ENCODE data around the gene CFAP74. TPM values are rescaled to one million over a fixed set of nuclear protein-coding genes. Genes with fewer than 3 reads are reported as not detected.

Gene CFAP74
- total RNA-seq, 1 experiment from 2014 or later = 0.28 TPM

DNA sequence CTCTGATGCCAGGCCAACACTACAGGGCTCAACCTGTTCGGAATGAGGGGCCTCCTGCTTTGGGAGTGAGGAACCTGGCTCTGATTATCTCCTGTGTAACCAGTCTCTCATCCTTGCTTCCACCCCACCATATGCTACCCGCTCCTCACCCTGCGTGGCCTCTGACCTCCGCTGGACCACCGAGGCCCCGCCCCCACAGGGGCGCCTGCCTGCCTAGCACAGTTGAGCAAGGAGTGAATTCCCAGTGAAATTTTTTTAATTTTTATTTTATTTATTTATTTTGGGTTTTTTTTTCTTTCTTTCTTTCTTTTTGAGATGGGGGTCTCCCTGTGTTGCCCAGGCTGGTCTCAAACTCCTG lies 110.8 kb downstream of the CFAP74 start:
- H4K8ac ChIP-seq (replicated peaks; ENCODE audit: insufficient read length, low read depth, low read length) = no peak overlapping the region
- no peak overlapping the region for H3K14ac ChIP-seq (ENCODE audit: insufficient read depth, low read length)
- Mint-ChIP-seq H3K36me3 (ENCODE audit: insufficient read depth in 1 of 3, low read depth in 3 of 3) (peaks cover 0 to 3% (median 3%) of the 10 kb centered on the region in 3 experiments; a peak in 4 of 7 replicates), H3K4me3 (peak overlapping the region in 1 of 2 experiments; percentile 85; a peak in 2 of 5 replicates), H3K4me1 (peaks cover 41 to 49% of the 10 kb centered on the region in 2 experiments), H3K9me3 (no peaks in the 10 kb centered on the region; a peak in 1 of 5 replicates), H3K27me3 (ENCODE audit: low read depth) (peaks cover 8% of the 10 kb centered on the region), H3K27ac (no peak overlapping the region)
- no peaks in the 10 kb centered on the region; the same call in none of the 2 replicates for H3K27me3 ChIP-seq (ENCODE audit: insufficient read depth, low read length)
- H4K20me1 ChIP-seq (ENCODE audit: control insufficient read depth, insufficient read depth, insufficient read length) = no peaks in the 10 kb centered on the region
- no peak for DNase-seq
- no peak overlapping the region for H4K91ac ChIP-seq (ENCODE audit: insufficient read length, low read depth, low read length)
- no peak overlapping the region for H3K56ac ChIP-seq (ENCODE audit: insufficient read length, low read depth, low read length)
- H3K4me2 ChIP-seq (ENCODE audit: insufficient read depth, insufficient read length, low read length) = no peak overlapping the region
- no peaks in the 10 kb centered on the region for H3K9me3 ChIP-seq (ENCODE audit: control insufficient read depth, low read depth, low read length)
- H3K4ac ChIP-seq (ENCODE audit: low read depth, low read length) = no peak overlapping the region
- H2BK5ac ChIP-seq (ENCODE audit: insufficient read length, low read length) = no peak overlapping the region
- no peak overlapping the region for H3K18ac ChIP-seq (ENCODE audit: insufficient read length, low read depth, low read length)
- H3K79me2 ChIP-seq (ENCODE audit: insufficient read depth, low read length) = peaks cover 21% of the 10 kb centered on the region; the same call in 1 of the 2 replicates
- peaks cover 5% of the 10 kb centered on the region; the same call in 1 of the 2 replicates for H3K4me1 ChIP-seq (ENCODE audit: insufficient read depth, low read length)
- no peak overlapping the region for H2BK20ac ChIP-seq (ENCODE audit: low read depth, low read length, poor library complexity, severe bottlenecking)
- H2BK12ac ChIP-seq (ENCODE audit: insufficient read length, low read depth, low read length) = no peak overlapping the region
- WGBS (ENCODE audit: extremely low coverage, insufficient read length, low lambda C conversion rate) = no CpG with 5 or more reads among the region's 7 CpGs
- no peak overlapping the region for H2BK15ac ChIP-seq (ENCODE audit: low read depth, low read length)
- H3K23me2 ChIP-seq (ENCODE audit: insufficient read length, low read depth, low read length, poor library complexity, severe bottlenecking) = peaks cover 6% of the 10 kb centered on the region
- no peak overlapping the region for H2AK5ac ChIP-seq (ENCODE audit: insufficient read length, low read length)
- no peaks in the 10 kb centered on the region for H3K79me1 ChIP-seq (ENCODE audit: insufficient read depth, low read depth, low read length, poor library complexity, severe bottlenecking)
- H3T11ph ChIP-seq (ENCODE audit: low read length) = no peak overlapping the region
- TF ChIP-seq, protein P1, sequence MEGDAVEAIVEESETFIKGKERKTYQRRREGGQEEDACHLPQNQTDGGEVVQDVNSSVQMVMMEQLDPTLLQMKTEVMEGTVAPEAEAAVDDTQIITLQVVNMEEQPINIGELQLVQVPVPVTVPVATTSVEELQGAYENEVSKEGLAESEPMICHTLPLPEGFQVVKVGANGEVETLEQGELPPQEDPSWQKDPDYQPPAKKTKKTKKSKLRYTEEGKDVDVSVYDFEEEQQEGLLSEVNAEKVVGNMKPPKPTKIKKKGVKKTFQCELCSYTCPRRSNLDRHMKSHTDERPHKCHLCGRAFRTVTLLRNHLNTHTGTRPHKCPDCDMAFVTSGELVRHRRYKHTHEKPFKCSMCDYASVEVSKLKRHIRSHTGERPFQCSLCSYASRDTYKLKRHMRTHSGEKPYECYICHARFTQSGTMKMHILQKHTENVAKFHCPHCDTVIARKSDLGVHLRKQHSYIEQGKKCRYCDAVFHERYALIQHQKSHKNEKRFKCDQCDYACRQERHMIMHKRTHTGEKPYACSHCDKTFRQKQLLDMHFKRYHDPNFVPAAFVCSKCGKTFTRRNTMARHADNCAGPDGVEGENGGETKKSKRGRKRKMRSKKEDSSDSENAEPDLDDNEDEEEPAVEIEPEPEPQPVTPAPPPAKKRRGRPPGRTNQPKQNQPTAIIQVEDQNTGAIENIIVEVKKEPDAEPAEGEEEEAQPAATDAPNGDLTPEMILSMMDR (conservative IDR thresholded peaks at IDR 0.05) = no peak
- no peak overlapping the region for H2BK120ac ChIP-seq (ENCODE audit: low read depth, low read length, poor library complexity, severe bottlenecking)
- H3K27ac ChIP-seq (ENCODE audit: insufficient read length, low read depth, low read length) = no peak overlapping the region
- H3K23ac ChIP-seq (ENCODE audit: insufficient read length, low read depth, low read length) = no peak overlapping the region
- H3K9ac ChIP-seq (ENCODE audit: extremely low read depth, insufficient read length, low read length) = no peak overlapping the region
- H4K5ac ChIP-seq (ENCODE audit: insufficient read length, low read depth, low read length) = no peak overlapping the region
- no peak overlapping the region for H2AFZ ChIP-seq (ENCODE audit: low read length)
